Type B pancreatic cell (in vitro differentiated cells): ENCODE measurements around the gene PRKG1. TPM values are rescaled to one million over a fixed set of nuclear protein-coding genes. Genes with fewer than 3 reads are reported as not detected.
A peak's percentile ranks its signal among the peaks of the same experiment; 100 is the strongest.

Source experiments
- DNase-seq: peaks from one replicate; pipeline ENCODE4 v3.0.0; 2021; ENCODE audit warnings: mixed read lengths; ENCODE audit not compliant: unreplicated experiment; ENCODE audit errors: extremely low spot score
- H3K27ac Mint-ChIP-seq: 2 replicates; pipeline ENCODE4 v1.8.0; 2021; ENCODE audit warnings: mild to moderate bottlenecking, mixed read lengths
- H3K27me3 Mint-ChIP-seq: 2 replicates; pipeline ENCODE4 v1.8.0; 2021; ENCODE audit warnings: mixed read lengths
- H3K36me3 Mint-ChIP-seq: 2 replicates; pipeline ENCODE4 v1.8.0; 2021; ENCODE audit warnings: mixed read lengths
- H3K4me1 Mint-ChIP-seq: one replicate; pipeline ENCODE4 v1.8.0; 2021; ENCODE audit warnings: mixed read lengths; ENCODE audit not compliant: unreplicated experiment
- H3K4me3 Mint-ChIP-seq: 2 replicates; pipeline ENCODE4 v1.8.0; 2021; ENCODE audit warnings: mild to moderate bottlenecking, mixed read lengths
- H3K9me3 Mint-ChIP-seq: 2 replicates; pipeline ENCODE4 v1.8.0; 2021; ENCODE audit warnings: mixed read lengths
- total RNA-seq: library from RNA; stranded (reverse); gene quantifications from 2 replicates; pipeline ENCODE4 v1.2.1, GENCODE V29; 2021; ENCODE audit warnings: low replicate concordance
- TF ChIP-seq, protein P1 (sequence below): fragments of 200-600 bp; sonication (generic); conservative IDR thresholded peaks from 2 replicates; pipeline ENCODE4 v1.5.0; 2021; ENCODE audit warnings: antibody characterized with exemption, mild to moderate bottlenecking

The PRKG1 gene
- total RNA-seq, 1 donor from 2014 or later: 12.3 TPM

DNA sequence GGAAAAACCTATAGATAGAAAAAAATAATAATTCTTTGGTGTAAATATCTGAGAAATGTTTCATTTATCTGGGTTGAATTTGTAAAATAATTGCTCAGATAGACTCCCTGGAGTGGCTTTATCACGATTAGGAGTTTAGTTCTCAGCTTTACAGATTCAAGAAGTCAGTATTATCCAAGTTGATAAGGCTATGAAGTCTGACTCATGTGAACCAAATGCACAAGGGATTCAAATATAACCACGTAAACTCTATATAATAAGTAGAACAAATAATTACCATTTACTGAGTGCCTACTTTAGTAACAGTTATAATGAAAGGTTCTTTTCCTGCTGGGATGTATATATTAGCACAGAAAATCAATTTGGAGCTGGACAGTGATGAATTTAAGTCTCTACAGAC lies 290.4 kb downstream of the PRKG1 start:
- TF ChIP-seq, protein P1, sequence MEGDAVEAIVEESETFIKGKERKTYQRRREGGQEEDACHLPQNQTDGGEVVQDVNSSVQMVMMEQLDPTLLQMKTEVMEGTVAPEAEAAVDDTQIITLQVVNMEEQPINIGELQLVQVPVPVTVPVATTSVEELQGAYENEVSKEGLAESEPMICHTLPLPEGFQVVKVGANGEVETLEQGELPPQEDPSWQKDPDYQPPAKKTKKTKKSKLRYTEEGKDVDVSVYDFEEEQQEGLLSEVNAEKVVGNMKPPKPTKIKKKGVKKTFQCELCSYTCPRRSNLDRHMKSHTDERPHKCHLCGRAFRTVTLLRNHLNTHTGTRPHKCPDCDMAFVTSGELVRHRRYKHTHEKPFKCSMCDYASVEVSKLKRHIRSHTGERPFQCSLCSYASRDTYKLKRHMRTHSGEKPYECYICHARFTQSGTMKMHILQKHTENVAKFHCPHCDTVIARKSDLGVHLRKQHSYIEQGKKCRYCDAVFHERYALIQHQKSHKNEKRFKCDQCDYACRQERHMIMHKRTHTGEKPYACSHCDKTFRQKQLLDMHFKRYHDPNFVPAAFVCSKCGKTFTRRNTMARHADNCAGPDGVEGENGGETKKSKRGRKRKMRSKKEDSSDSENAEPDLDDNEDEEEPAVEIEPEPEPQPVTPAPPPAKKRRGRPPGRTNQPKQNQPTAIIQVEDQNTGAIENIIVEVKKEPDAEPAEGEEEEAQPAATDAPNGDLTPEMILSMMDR: no peak
- no peak for DNase-seq
- H3K9me3 Mint-ChIP-seq: no peaks in the 10 kb centered on the region
- no peaks in the 10 kb centered on the region for H3K4me1 Mint-ChIP-seq
- H3K4me3 Mint-ChIP-seq: no peak overlapping the region
- no peaks in the 10 kb centered on the region for H3K27me3 Mint-ChIP-seq
- H3K36me3 Mint-ChIP-seq: no peaks in the 10 kb centered on the region
- H3K27ac Mint-ChIP-seq: no peak overlapping the region

DNA sequence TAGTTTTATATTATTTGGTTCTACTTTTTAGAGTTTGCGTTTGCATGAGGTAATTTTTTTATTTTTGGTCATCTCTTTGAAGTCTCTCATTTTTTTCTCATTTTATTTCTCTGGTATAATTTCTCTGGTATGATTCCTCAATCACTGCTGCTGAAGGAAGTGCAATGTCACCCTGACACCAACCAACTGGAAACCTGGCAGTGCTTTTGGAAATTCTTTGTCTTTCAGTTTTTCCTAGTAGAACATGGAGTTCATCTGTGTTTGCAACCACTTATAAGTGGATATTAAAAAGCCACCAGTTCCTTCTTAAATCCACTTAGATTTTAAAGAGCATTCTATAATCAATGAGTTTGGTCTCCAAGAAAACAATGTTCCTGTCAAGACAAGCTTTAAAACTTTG lies 291.8 kb downstream of the PRKG1 start:
- no peak overlapping the region for H3K4me3 Mint-ChIP-seq
- no peaks in the 10 kb centered on the region for H3K27me3 Mint-ChIP-seq
- TF ChIP-seq, protein P1: no peak
- H3K36me3 Mint-ChIP-seq: no peaks in the 10 kb centered on the region
- no peak for DNase-seq
- no peaks in the 10 kb centered on the region for H3K9me3 Mint-ChIP-seq
- H3K4me1 Mint-ChIP-seq: no peaks in the 10 kb centered on the region
- H3K27ac Mint-ChIP-seq: no peak overlapping the region

DNA sequence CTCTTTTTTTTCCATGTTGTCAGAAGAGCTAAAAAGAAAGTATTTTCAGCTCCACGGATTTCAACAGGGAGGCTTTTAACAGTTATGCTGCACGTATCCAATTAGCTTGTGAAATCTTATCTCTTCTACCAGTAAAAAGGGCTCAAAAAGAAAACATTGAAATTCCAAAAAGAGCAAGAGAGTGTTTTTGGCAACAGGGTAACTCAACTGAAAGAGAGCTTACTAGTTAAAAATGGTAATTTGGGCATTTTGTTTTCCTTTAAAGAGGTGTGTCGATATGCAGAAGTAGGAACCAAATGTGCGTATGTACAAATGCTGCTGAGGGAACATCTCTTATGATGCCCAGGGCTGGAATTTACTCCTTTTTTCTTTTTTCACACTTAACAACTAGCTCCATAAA lies 292.8 kb downstream of the PRKG1 start:
- H3K4me1 Mint-ChIP-seq: no peaks in the 10 kb centered on the region
- no peaks in the 10 kb centered on the region for H3K9me3 Mint-ChIP-seq
- H3K36me3 Mint-ChIP-seq: no peaks in the 10 kb centered on the region
- H3K4me3 Mint-ChIP-seq: no peak overlapping the region
- no peak for DNase-seq
- TF ChIP-seq, protein P1: no peak
- H3K27ac Mint-ChIP-seq: no peak overlapping the region
- H3K27me3 Mint-ChIP-seq: no peaks in the 10 kb centered on the region

DNA sequence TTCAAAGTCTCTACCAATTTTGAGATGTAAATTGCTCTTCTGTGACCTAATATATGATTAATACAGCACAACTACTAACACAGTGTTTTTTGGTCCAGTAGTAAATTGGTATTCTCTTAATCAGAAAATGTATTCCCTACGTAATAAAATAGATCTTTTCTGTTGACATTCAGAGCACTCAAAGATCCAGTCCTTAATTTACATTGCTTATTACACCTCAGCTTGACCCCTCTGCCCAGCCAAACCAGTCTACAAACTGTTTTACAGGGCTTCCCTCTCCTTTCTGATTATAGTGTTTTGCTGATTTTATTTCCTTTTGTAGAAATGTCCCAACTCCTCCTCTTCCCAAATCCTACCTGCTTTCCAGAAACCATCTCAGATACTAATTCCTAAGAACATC lies 293.4 kb downstream of the PRKG1 start:
- Mint-ChIP-seq H3K27ac (no peak overlapping the region), H3K36me3 (no peaks in the 10 kb centered on the region), H3K4me1 (no peaks in the 10 kb centered on the region), H3K9me3 (no peaks in the 10 kb centered on the region), H3K4me3 (no peak overlapping the region), H3K27me3 (no peaks in the 10 kb centered on the region)
- TF ChIP-seq, protein P1: no peak
- no peak for DNase-seq

DNA sequence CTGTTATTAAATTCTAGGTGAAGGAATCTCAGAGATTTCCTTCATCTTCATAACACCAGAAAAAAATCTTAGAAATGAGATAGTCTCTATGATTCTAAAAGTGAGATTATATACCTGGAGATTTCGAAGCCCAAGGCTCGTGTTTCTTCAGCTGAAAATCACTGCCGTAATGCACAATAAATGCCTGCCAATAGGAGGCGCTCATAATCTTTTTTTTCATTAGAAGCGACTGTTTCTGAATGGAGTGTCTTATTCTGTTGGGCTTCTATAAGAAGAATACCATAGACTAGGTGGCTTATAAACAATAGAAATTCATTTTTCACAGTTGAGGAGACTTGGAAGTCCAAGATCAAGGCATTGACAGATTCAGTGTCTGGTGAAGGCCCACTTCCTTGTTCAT lies 294.7 kb downstream of the PRKG1 start:
- no peak for DNase-seq
- TF ChIP-seq, protein P1: peak; percentile 51
- Mint-ChIP-seq H3K9me3 (no peaks in the 10 kb centered on the region), H3K4me3 (no peak overlapping the region), H3K4me1 (no peaks in the 10 kb centered on the region), H3K36me3 (no peaks in the 10 kb centered on the region), H3K27ac (no peak overlapping the region), H3K27me3 (no peaks in the 10 kb centered on the region)

DNA sequence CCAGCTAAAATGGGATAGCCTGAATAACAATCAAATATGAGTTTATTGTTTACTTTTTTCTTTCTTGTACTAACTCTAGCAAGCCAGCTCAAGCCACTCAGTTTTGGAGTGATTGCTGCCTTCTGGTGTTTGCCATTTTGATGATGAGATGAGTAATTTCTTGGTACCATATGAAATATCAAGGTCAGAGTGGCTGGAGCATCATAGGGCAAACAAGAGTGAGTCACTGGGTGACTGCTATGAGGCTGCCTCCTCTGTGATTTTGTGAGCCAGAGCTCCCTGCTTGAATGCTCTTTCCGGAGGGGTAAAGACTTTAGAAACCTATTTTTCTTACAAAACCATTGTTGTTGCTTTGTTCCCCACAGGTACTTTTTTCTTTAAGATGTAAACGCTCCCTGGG lies 295.6 kb downstream of the PRKG1 start:
- TF ChIP-seq, protein P1: no peak
- no peak for DNase-seq
- Mint-ChIP-seq H3K36me3 (no peaks in the 10 kb centered on the region), H3K27ac (no peak overlapping the region), H3K4me1 (no peaks in the 10 kb centered on the region), H3K9me3 (no peaks in the 10 kb centered on the region), H3K27me3 (no peaks in the 10 kb centered on the region), H3K4me3 (no peak overlapping the region)
